K562 (cell line): ENCODE results near the gene KCNA2.

ENCODE experiments used
- CHD4 ChIP-seq: fragments of 200-600 bp; sonication (generic); IDR thresholded peaks from 3 replicates; pipeline ENCODE4 v1.6.1; 2012; ENCODE audit warnings: low read depth, mild to moderate bottlenecking, mixed read lengths, low read length, inconsistent platforms; ENCODE audit not compliant: insufficient read depth, insufficient replicate concordance, poor library complexity, severe bottlenecking
- CHD7 ChIP-seq: fragments of 200-600 bp; sonication (generic); IDR thresholded peaks from one replicate; pipeline ENCODE4 v1.6.1; 2012; ENCODE audit warnings: mild to moderate bottlenecking, low read depth, low read length, inconsistent platforms
- LARP7 ChIP-seq: fragments of 450-650 bp; IDR thresholded peaks from 2 replicates; pipeline ENCODE4 v1.6.1; 2016
- NFRKB ChIP-seq: fragments of 450-650 bp; IDR thresholded peaks from 2 replicates; pipeline ENCODE4 v1.6.1; 2016; ENCODE audit warnings: low read depth
- SMARCB1 ChIP-seq: IDR thresholded peaks from 2 replicates; pipeline ENCODE4 v1.6.1; 2011; ENCODE audit warnings: improper control_type of control experiment, low read depth; ENCODE audit not compliant: insufficient read length
- ZNF311 ChIP-seq: fragments of 250-450 bp; sonication (Bioruptor Pico); IDR thresholded peaks from 2 replicates; pipeline ENCODE4 v1.4.0; 2020; ENCODE audit warnings: mild to moderate bottlenecking, moderate library complexity
- ZNF324 ChIP-seq: fragments of 250-450 bp; sonication (Bioruptor Pico); IDR thresholded peaks from 2 replicates; pipeline ENCODE4 v1.4.0; 2020; ENCODE audit warnings: mild to moderate bottlenecking
- ZNF507 ChIP-seq: conservative IDR thresholded peaks from 2 replicates; pipeline ENCODE4 v1.6.1; 2017; ENCODE audit warnings: missing genetic modification characterization, missing compliant biosample characterization
- TF ChIP-seq, protein P1 (sequence below): fragments of 450-650 bp; IDR thresholded peaks from 2 replicates; pipeline ENCODE4 v1.6.1; 2017; ENCODE audit warnings: antibody characterized with exemption
- TF ChIP-seq, protein P2 (sequence below): sonication (generic); formaldehyde crosslinking; IDR thresholded peaks from 2 replicates; pipeline ENCODE4 v1.8.1; 2023; ENCODE audit warnings: mild to moderate bottlenecking, missing genetic modification reagents, moderate library complexity

DNA sequence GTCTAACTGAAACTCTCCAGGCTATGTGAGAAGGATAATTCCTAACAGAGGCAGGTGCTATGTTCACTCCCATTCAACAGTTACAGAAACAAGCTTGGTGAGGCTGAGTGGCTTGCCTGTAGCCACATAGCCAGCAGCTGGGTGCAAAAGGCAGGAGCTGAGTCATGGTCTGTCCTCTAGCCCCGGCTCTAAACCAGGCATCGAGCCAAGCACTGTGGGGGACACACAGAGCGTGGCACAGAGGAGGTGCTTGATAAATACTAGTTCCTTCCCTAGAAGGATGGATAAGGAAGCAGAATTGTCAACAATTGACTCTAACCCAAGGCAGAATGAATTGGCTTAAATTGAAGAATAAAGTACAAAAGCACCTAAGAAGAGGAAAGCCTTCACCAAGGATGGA, 10.4 kb upstream of the KCNA2 start:
- no peak for TF ChIP-seq CHD7
- TF ChIP-seq, protein P1, sequence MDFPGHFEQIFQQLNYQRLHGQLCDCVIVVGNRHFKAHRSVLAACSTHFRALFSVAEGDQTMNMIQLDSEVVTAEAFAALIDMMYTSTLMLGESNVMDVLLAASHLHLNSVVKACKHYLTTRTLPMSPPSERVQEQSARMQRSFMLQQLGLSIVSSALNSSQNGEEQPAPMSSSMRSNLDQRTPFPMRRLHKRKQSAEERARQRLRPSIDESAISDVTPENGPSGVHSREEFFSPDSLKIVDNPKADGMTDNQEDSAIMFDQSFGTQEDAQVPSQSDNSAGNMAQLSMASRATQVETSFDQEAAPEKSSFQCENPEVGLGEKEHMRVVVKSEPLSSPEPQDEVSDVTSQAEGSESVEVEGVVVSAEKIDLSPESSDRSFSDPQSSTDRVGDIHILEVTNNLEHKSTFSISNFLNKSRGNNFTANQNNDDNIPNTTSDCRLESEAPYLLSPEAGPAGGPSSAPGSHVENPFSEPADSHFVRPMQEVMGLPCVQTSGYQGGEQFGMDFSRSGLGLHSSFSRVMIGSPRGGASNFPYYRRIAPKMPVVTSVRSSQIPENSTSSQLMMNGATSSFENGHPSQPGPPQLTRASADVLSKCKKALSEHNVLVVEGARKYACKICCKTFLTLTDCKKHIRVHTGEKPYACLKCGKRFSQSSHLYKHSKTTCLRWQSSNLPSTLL: no peak
- TF ChIP-seq ZNF311 (CRISPR knock-in tag): no peak
- TF ChIP-seq NFRKB: no peak
- TF ChIP-seq, protein P2, sequence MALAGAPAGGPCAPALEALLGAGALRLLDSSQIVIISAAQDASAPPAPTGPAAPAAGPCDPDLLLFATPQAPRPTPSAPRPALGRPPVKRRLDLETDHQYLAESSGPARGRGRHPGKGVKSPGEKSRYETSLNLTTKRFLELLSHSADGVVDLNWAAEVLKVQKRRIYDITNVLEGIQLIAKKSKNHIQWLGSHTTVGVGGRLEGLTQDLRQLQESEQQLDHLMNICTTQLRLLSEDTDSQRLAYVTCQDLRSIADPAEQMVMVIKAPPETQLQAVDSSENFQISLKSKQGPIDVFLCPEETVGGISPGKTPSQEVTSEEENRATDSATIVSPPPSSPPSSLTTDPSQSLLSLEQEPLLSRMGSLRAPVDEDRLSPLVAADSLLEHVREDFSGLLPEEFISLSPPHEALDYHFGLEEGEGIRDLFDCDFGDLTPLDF (CRISPR knock-in tag): no peak
- TF ChIP-seq ZNF507 (tag): no peak
- TF ChIP-seq SMARCB1: no peak
- TF ChIP-seq ZNF324 (CRISPR knock-in tag): no peak
- TF ChIP-seq LARP7: no peak
- TF ChIP-seq CHD4: no peak
